Measurements from ENCODE around the gene DOCK7.

Gene DOCK7

DNA sequence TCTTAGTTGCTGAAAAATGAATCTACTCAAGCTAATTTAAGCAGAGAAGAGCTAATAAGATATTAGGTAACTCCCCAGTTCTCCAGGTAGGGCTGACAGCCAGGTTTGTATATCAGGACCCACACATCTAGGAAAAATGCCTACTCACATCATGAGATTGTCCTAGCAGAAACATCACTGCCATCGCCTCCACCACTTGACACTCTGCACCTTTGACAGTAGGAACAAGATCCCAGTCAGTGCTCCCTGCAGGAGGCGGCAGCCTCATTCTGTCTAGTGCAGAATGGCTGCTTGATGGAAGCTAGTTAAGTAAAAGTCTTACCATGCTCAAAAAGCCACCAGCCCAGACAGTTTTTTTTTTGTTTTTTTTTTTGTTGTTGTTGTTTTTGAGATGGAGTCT lies 282.9 kb downstream of the DOCK7 start:
- DNase-seq = no peak

Data from EL (cell line).